Peyer's patch (tissue), 4 donors: ENCODE results near the gene NOX1.

Source experiments
- POLR2A ChIP-seq, 2 donors: fragments of 450-650 bp; IDR thresholded peaks; one replicate each; pipeline ENCODE4 v1.5.1; 2017; ENCODE audit warnings: antibody characterized with exemption in 2 of 2, mild to moderate bottlenecking in 2 of 2, moderate library complexity in 2 of 2
- TF ChIP-seq, protein P1 (sequence below), 6 experiments: fragments of 450-650 bp in 4 of 6; fragments of 200-600 bp in 2 of 6; sonication (generic) in 1 of 6; IDR thresholded peaks; one replicate each; pipeline ENCODE4 v1.5.1; 2017 to 2019; ENCODE audit warnings: antibody characterized with exemption in 6 of 6, mild to moderate bottlenecking in 3 of 6, moderate library complexity in 1 of 6

DNA sequence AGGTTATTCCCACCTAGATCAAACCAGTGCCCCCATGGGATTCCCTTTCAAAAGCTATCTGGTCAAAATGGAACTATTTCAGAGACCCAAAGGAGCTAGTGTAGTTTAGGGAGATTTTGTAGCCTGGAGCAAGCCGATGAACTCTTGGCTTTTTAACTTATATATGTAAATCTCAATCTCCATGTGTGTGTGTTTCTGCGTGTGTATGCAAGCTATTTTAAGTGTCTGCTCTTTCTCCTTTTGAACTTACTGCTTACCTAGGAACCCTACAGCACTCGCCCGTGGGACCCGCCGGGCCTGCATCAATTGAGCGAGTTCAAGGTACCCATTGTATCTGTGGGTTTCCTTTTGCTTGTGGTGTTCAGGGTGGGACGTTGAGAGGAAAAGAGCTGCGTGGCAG lies 43.6 kb downstream of the NOX1 start:
- TF ChIP-seq POLR2A (IDR thresholded peaks at IDR 0.05), result no peak
- TF ChIP-seq, protein P1, sequence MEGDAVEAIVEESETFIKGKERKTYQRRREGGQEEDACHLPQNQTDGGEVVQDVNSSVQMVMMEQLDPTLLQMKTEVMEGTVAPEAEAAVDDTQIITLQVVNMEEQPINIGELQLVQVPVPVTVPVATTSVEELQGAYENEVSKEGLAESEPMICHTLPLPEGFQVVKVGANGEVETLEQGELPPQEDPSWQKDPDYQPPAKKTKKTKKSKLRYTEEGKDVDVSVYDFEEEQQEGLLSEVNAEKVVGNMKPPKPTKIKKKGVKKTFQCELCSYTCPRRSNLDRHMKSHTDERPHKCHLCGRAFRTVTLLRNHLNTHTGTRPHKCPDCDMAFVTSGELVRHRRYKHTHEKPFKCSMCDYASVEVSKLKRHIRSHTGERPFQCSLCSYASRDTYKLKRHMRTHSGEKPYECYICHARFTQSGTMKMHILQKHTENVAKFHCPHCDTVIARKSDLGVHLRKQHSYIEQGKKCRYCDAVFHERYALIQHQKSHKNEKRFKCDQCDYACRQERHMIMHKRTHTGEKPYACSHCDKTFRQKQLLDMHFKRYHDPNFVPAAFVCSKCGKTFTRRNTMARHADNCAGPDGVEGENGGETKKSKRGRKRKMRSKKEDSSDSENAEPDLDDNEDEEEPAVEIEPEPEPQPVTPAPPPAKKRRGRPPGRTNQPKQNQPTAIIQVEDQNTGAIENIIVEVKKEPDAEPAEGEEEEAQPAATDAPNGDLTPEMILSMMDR (IDR thresholded peaks at IDR 0.05), result no peak
